ENCODE measurements around the gene RNU1-4. TPM values are rescaled to one million over a fixed set of nuclear protein-coding genes. Genes with fewer than 3 reads are reported as not detected.
"Not testable (repeated sequence)": the region's sequence is repeated elsewhere in the genome, so short reads cannot be mapped to it uniquely, and the experiment has no call there.

RNU1-4 gene
- total RNA-seq, 4 donors from 2014 or later, result under 0.01 TPM; not detected in 2

DNA sequence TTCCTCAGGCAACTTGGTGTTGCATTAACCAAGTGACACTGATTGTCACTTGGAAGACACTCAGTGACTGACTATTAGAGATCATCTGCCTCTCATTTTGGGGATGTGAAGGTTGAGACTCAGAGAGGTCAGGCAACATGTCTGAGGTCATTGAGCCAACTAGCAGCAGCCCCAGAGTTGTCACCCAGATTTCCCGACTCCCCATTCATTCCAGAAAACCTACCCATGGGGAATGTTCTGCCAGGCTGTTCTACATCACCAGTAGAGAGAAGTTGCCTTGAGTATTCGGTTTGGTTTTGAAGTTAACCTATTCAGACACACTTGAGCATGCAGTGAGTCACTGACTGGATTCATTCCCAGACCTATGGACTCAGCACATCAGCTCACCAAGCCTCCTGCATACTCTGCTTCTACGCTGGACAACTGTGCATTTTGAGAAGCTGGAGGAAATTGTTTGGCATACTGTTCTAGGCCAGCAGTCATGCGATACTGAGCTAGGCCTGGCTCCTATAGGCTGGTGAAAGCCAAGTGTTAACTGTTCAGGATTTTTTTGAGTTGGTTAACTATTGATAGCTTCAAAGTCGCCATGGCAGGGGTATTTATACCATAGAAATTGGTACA is 29.9 kb downstream of the RNU1-4 start:
- H3K4me3 ChIP-seq; DNase-seq (ENCODE audit: extremely low spot score); intact Hi-C loops (cut with DNase I); H3K9me3 ChIP-seq; H3K36me3 ChIP-seq: not testable (repeated sequence)
- H3K27ac ChIP-seq (replicated peaks in 1 of 4), result peak overlapping the region in 1 of 4 donors; percentile 17
- 69% methylated on average over 4 of the region's 5 CpGs for WGBS
- H3K4me1 ChIP-seq, result peaks cover 0 to 27% (median 18%) of the 10 kb centered on the region in 4 donors
- peaks cover 0 to 15% (median 0%) of the 10 kb centered on the region in 4 donors for H3K27me3 ChIP-seq

DNA sequence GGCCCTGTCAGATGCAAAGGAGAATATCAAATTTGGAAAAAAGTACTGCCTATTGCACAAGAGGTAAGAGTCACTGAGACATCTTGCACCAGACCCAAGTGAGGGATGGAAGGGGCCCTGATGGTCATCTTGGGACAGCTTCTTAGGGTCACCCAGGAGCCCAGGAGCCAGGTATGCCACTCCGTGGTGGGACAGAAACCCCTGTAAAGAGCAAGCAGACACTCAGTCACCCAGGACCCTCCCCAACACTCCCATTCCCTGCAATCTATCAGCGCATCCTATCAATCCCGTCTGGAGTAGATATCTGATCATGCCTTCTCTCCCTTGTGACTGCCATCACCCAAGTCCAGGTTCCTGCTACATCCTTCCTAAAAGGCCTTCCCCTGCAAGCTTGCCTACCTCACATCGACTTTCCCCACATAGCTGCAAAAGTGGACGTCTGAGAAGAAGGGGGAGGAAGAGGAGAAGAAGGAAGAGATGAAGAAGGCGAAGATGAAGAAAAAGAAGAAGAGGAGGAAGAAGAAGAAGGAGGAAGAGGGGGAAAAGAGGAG is 30.7 kb downstream of the RNU1-4 start:
- H3K9me3 ChIP-seq; H3K27ac ChIP-seq (replicated peaks in 1 of 4); intact Hi-C loops (cut with DNase I); H3K4me3 ChIP-seq; H3K36me3 ChIP-seq: not testable (repeated sequence)
- Histone ChIP-seq H3K4me1 (peaks cover 0 to 20% (median 12%) of the 10 kb centered on the region in 4 donors), H3K27me3 (peaks cover 0 to 12% (median 0%) of the 10 kb centered on the region in 4 donors)
- peak; percentile 42 for DNase-seq (ENCODE audit: extremely low spot score)
- 81% methylated on average over 6 of the region's 6 CpGs for WGBS

DNA sequence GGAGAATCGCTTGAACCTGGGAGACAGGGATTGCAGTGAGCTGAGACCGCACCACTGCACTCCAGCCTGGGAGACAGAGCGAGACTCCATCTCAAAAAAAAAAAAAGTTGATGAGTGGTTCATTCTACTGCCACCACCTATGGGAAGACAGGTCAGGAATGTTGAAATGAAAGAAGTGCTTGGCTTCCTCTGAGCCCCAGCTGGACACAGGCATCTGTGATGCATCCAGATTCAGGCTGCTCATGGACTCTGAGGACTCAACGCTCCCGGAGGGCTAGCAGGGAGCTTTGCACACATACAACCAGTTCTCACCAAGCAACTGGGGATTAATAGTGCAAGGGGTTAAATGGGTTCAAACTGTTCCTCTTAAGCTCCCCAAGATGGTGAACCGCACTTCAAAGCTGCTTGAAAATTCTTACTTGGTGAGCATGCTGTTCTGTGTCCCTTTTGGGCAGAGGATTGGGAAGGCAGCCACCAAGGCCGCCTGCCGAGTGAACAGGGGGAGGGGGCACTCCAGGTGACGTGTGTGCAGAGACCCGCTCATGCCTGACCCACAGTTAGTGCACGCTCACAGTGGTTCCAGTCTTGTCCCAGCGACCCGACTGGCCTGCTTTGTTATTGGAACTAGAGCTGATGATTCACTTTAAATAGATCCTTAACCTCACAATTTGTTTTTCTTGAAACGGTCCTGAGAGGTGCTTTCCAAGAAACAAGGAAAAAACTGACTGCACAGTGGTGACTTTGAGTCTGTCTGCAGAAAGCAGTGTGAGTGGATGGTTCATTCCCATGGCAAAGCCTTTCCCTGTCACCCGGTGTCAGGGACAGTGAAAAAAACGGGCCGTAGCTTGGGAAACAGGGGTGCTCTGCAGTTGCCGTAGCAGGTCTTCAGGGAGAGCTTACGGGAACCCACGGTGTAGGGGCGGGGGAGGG is 32.2 kb downstream of the RNU1-4 start:
- Histone ChIP-seq H3K27ac (replicated peaks in 1 of 4) (peak overlapping the region in 1 of 4 donors; percentile 50), H3K4me3 (peak overlapping the region in 2 of 4 donors; percentile 1 to 28), H3K4me1 (peaks cover 0 to 17% (median 8%) of the 10 kb centered on the region in 4 donors)
- H3K9me3 ChIP-seq; H3K36me3 ChIP-seq; H3K27me3 ChIP-seq; intact Hi-C loops (cut with DNase I): not testable (repeated sequence)
- 61% methylated on average over 14 of the region's 21 CpGs for WGBS
- DNase-seq (ENCODE audit: extremely low spot score), result peak; percentile 70

DNA sequence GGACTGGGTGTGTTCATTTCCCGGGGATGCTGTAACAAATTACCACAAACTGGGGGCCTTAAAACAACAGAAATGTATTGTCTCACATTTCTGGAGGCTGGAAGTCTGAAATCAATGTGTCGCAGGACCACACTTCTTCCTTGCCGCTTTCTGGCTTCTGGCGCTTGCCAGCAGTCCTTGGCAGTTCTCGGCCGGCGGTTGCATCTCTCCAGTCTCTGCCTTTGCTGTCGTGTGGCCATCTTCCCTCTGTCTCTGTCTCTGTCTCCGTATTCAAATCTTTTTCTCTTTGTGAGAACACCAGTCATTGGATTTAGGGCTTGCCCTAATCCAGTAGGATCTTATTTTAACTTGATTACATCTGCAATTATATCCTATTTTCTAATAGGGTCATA is 32.9 kb downstream of the RNU1-4 start:
- DNase-seq (ENCODE audit: extremely low spot score); H3K36me3 ChIP-seq; intact Hi-C loops (cut with DNase I); H3K4me3 ChIP-seq; H3K27ac ChIP-seq (replicated peaks in 1 of 4); H3K9me3 ChIP-seq: not testable (repeated sequence)
- WGBS, result 53% methylated on average over 8 of the region's 9 CpGs
- H3K4me1 ChIP-seq, result peaks cover 0 to 17% (median 8%) of the 10 kb centered on the region in 4 donors
- peaks cover 0 to 16% (median 0%) of the 10 kb centered on the region in 4 donors for H3K27me3 ChIP-seq

DNA sequence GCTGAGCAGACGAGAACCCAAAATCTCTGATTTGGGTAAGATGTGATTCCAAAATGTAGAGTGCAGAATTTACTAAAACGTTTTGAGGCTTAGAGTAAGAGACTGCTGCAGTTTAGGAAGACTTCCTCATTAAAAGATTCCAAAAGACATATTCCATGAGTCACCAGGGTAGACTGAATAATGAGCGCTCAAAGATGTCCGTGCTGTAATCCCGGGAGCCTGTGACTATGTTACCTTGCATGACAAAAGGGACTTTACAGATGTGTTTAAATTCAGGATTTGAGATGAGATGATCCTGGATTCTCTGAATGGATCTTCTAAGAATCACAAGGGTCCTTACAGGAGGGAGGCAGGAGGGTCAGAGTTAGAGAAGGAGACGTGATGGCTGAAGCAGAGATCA is 33.4 kb downstream of the RNU1-4 start:
- H3K9me3 ChIP-seq; H3K4me3 ChIP-seq; intact Hi-C loops (cut with DNase I); H3K36me3 ChIP-seq; H3K27ac ChIP-seq (replicated peaks in 1 of 4): not testable (repeated sequence)
- peak; percentile 7 for DNase-seq (ENCODE audit: extremely low spot score)
- 55% methylated on average over 3 of the region's 6 CpGs for WGBS
- peaks cover 0 to 17% (median 8%) of the 10 kb centered on the region in 4 donors for H3K4me1 ChIP-seq
- H3K27me3 ChIP-seq, result peaks cover 0 to 16% (median 0%) of the 10 kb centered on the region in 4 donors

DNA sequence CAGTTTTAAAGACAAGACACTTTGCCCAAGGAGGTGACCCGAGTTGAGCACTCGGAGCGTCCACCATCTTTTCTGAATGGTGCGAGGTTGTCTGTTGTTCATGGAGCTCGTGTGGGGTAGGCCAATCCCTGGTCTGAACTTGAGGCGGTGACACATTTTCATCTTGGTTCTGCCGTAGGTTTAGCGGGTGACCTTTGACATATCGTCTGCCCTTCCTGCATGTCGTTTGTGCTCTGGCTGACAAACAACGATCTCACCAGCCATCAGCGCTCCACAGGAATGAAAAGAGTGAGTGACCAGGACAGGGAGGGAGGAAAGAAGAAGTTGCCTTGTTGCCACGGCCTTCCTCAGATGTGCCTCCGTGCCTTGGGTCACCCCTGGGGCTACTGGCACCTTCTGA is 34.5 kb downstream of the RNU1-4 start:
- H3K27ac ChIP-seq (replicated peaks in 1 of 4); H3K9me3 ChIP-seq; intact Hi-C loops (cut with DNase I); H3K4me3 ChIP-seq; H3K36me3 ChIP-seq: not testable (repeated sequence)
- Histone ChIP-seq H3K4me1 (peaks cover 0 to 17% (median 8%) of the 10 kb centered on the region in 4 donors), H3K27me3 (peaks cover 0 to 21% (median 0%) of the 10 kb centered on the region in 4 donors)
- DNase-seq (ENCODE audit: extremely low spot score), result peak; percentile 57
- WGBS, result 70% methylated on average over 2 of the region's 14 CpGs

DNA sequence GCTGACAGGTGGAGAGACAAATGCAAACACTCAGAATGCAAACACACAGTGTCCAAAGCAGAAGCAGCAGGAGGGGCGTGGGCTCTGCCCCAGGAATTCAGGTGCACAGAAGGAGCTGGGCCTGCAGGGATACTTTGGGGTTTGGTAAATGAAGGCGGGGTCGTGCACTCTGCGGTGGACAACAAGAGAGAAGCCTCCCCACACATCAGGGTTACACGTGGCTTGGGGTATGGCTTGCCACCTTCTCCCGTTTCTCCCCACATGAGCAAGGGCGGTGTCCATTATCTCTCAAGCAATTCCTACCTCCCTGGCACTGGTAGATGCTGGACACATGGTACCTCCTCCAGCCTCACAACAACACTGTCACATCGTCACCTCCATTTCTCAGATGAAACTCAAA is 35.0 kb downstream of the RNU1-4 start:
- Histone ChIP-seq H3K27me3 (peaks cover 0 to 22% (median 0%) of the 10 kb centered on the region in 4 donors), H3K4me1 (peaks cover 0 to 14% (median 8%) of the 10 kb centered on the region in 4 donors)
- H3K27ac ChIP-seq (replicated peaks in 1 of 4); H3K4me3 ChIP-seq; H3K36me3 ChIP-seq; intact Hi-C loops (cut with DNase I); H3K9me3 ChIP-seq: not testable (repeated sequence)
- DNase-seq (ENCODE audit: extremely low spot score), result peak; percentile 62
- 79% methylated on average over 6 of the region's 8 CpGs for WGBS

DNA sequence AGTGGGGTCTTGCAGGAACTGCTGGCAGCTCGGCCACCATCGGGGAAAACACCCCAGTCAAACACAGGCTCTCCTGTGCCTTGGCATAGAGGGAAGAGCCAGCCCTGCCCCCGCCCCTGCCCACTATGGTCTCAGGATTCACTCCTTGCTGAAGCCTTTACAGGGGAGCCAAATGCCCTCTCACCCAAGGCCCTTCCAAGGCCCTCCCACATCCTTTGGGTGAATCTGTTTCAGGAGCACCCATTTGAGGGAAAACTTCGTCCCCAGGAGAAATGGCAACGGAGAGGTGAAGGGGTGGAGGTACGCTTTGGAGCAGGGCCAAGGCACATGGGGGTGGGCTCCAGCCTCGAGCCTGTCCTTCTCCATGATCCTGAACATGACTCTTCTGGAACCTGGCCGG is 35.9 kb downstream of the RNU1-4 start:
- H3K36me3 ChIP-seq; H3K27ac ChIP-seq (replicated peaks in 1 of 4); H3K9me3 ChIP-seq; intact Hi-C loops (cut with DNase I); H3K4me3 ChIP-seq: not testable (repeated sequence)
- peaks cover 0 to 24% (median 0%) of the 10 kb centered on the region in 4 donors for H3K27me3 ChIP-seq
- H3K4me1 ChIP-seq, result peaks cover 0 to 11% (median 8%) of the 10 kb centered on the region in 4 donors
- peak; percentile 26 for DNase-seq (ENCODE audit: extremely low spot score)
- 100% methylated on average over 1 of the region's 8 CpGs for WGBS

DNA sequence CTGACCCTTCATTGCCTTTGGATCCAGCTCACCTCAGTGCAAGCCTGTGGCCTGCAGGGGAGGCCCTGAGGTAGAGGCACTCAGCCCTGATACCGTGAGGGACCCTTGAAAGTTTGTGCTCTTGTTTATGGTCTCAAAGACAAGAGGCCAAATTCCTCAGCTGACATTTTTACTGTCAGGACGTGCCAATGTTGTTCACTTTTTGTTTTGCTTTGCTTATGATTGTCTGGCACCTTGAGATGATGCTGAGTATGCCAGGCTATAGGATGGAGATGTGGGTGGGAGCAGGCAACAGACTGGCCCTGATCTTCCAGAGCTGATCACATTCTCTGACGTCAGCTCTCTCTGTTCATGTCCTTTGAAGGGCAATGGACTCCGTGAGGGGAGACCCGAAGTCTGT is 36.5 kb downstream of the RNU1-4 start:
- peak; percentile 77 for DNase-seq (ENCODE audit: extremely low spot score)
- H3K9me3 ChIP-seq; H3K36me3 ChIP-seq; intact Hi-C loops (cut with DNase I); H3K27ac ChIP-seq (replicated peaks in 1 of 4); H3K4me3 ChIP-seq: not testable (repeated sequence)
- WGBS, result 85% methylated on average over 5 of the region's 5 CpGs
- peaks cover 0 to 11% (median 8%) of the 10 kb centered on the region in 4 donors for H3K4me1 ChIP-seq
- peaks cover 0 to 24% (median 0%) of the 10 kb centered on the region in 4 donors for H3K27me3 ChIP-seq

DNA sequence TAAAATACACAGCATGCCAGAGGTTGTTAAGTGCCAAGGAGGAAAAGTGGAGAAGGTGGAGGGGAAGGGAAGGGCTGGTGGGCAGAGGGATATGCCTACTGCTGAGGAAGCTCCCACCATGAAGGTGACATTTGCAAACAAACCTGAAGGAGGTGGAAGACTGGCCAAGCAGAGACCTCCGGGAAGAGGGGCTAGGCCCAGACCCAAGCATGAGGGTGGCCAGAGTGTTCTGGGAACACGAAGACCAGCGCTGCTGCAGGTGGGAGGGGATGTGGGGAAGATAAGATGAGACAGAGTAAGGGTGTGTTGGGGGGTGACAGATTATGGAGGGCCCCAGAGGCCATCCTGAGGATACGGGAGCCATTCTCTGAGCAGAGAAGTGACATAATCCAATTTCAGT is 37.5 kb downstream of the RNU1-4 start:
- WGBS, result 91% methylated on average over 4 of the region's 4 CpGs
- H3K9me3 ChIP-seq; H3K4me1 ChIP-seq; H3K27ac ChIP-seq (replicated peaks in 1 of 4); intact Hi-C loops (cut with DNase I); H3K36me3 ChIP-seq; H3K4me3 ChIP-seq: not testable (repeated sequence)
- DNase-seq (ENCODE audit: extremely low spot score), result peak; percentile 85
- H3K27me3 ChIP-seq, result peaks cover 0 to 18% (median 0%) of the 10 kb centered on the region in 4 donors

DNA sequence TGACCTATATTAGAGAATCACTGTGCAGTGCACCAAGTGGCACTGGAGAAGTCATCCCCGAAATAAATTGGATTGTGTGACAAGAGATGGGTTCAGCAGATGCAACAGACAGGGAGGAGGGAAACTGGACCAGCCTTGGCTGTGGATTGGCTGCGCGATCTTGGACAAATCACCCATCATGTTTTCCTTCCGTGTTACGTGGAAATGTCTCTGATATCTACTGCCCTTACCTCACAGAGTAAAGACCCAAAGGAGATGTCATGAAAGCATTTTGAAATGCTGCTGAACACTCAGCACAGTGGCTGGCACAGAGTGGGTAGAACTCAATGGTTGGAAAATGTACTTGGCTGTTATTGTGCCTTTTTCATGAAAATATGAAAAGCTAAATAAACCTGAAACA is 39.2 kb downstream of the RNU1-4 start:
- H3K36me3 ChIP-seq; H3K27ac ChIP-seq (replicated peaks in 1 of 4); H3K9me3 ChIP-seq; intact Hi-C loops (cut with DNase I); H3K4me3 ChIP-seq; H3K4me1 ChIP-seq: not testable (repeated sequence)
- H3K27me3 ChIP-seq, result peaks cover 0 to 18% (median 0%) of the 10 kb centered on the region in 4 donors
- WGBS, result 82% methylated on average over 5 of the region's 5 CpGs
- DNase-seq (ENCODE audit: extremely low spot score), result peak; percentile 83

DNA sequence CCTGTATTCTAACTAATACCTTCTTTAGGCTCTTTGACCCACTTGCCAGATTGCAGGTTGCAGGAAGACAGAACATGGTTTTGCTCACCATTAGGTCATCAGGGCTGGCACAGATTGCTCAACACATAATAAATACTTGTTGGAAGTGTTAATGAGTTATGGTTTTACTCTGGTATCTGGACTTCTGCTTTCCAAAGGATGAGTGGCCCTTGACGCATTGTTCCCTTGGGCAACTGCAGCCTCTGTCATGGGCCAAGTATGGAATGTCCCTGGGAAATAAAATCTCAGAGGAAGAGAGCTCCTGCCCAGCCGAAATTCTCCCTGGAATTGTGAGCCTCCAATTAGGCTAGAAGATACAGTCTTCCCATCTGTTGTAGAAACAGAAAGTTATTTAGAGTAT is 40.7 kb downstream of the RNU1-4 start:
- H3K27ac ChIP-seq (replicated peaks in 1 of 4); DNase-seq (ENCODE audit: extremely low spot score); H3K9me3 ChIP-seq; H3K4me3 ChIP-seq; H3K36me3 ChIP-seq; H3K4me1 ChIP-seq; intact Hi-C loops (cut with DNase I): not testable (repeated sequence)
- peaks cover 0 to 19% (median 0%) of the 10 kb centered on the region in 4 donors for H3K27me3 ChIP-seq
- no CpG with 5 or more reads among the region's 2 CpGs for WGBS
